ENCODE data around the gene SPATS2.
A peak's percentile ranks its signal among the peaks of the same experiment; 100 is the strongest.

The SPATS2 gene

GRCh38 chr12:49369411-49370145 is 2.3 kb downstream of the SPATS2 start:
- Histone ChIP-seq H3K27ac (ENCODE audit: extremely low read depth, low read depth, low read length) (no peak overlapping the region; the same call in 1 of the 2 replicates), H3K9me3 (ENCODE audit: control insufficient read depth, insufficient read depth, low read depth, low read length) (no peaks in the 10 kb centered on the region), H3K36me3 (ENCODE audit: control insufficient read depth in 2 of 2, insufficient read depth in 1 of 2, low read length in 2 of 2) (peaks cover 0 to 4% of the 10 kb centered on the region in 2 experiments; a peak in 1 of 3 replicates), H3K4me3 (ENCODE audit: low read depth, low read length) (no peak overlapping the region), H3K4me1 (ENCODE audit: control insufficient read depth, insufficient read depth, low read length) (peaks cover 9% of the 10 kb centered on the region)
- no peak for TF ChIP-seq ZNF280D (tag by site-specific recombination; IDR thresholded peaks at IDR 0.05)
- no peak for TF ChIP-seq ZNF391 (tag by site-specific recombination; IDR thresholded peaks at IDR 0.05; ENCODE audit: borderline replicate concordance, low read depth)
- peak; percentile 85 for TF ChIP-seq ZNF600 (tag by site-specific recombination; IDR thresholded peaks at IDR 0.05)
- TF ChIP-seq ZNF664 (tag by site-specific recombination; IDR thresholded peaks at IDR 0.05), result peak; percentile 42
- TF ChIP-seq TRIM28 (IDR thresholded peaks at IDR 0.05; ENCODE audit: borderline replicate concordance, low read length), result 0 out of 2 replicates have a peak, but pooled peaks have one; percentile 31
- TF ChIP-seq SCRT1 (tag by site-specific recombination; IDR thresholded peaks at IDR 0.05; ENCODE audit: borderline replicate concordance), result peak; percentile 95
- peak; percentile 18; the same call in 1 of the 2 replicates for TF ChIP-seq CTCF (tag by site-specific recombination; IDR thresholded peaks at IDR 0.05)
- TF ChIP-seq ZNF23 (tag by site-specific recombination; IDR thresholded peaks at IDR 0.05; ENCODE audit: borderline replicate concordance), result no peak
- TF ChIP-seq, protein P1, sequence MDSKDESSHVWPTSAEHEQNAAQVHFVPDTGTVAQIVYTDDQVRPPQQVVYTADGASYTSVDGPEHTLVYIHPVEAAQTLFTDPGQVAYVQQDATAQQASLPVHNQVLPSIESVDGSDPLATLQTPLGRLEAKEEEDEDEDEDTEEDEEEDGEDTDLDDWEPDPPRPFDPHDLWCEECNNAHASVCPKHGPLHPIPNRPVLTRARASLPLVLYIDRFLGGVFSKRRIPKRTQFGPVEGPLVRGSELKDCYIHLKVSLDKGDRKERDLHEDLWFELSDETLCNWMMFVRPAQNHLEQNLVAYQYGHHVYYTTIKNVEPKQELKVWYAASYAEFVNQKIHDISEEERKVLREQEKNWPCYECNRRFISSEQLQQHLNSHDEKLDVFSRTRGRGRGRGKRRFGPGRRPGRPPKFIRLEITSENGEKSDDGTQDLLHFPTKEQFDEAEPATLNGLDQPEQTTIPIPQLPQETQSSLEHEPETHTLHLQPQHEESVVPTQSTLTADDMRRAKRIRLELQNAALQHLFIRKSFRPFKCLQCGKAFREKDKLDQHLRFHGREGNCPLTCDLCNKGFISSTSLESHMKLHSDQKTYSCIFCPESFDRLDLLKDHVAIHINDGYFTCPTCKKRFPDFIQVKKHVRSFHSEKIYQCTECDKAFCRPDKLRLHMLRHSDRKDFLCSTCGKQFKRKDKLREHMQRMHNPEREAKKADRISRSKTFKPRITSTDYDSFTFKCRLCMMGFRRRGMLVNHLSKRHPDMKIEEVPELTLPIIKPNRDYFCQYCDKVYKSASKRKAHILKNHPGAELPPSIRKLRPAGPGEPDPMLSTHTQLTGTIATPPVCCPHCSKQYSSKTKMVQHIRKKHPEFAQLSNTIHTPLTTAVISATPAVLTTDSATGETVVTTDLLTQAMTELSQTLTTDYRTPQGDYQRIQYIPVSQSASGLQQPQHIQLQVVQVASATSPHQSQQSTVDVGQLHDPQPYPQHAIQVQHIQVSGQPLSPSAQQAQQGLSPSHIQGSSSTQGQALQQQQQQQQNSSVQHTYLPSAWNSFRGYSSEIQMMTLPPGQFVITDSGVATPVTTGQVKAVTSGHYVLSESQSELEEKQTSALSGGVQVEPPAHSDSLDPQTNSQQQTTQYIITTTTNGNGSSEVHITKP (tag by site-specific recombination; IDR thresholded peaks at IDR 0.05), result 0 out of 2 replicates have a peak, but pooled peaks have one; percentile 15
- TF ChIP-seq ZBTB8A (tag by site-specific recombination; IDR thresholded peaks at IDR 0.05), result 0 out of 2 replicates have a peak, but pooled peaks have one; percentile 11
- TF ChIP-seq ZNF121 (tag by site-specific recombination; IDR thresholded peaks at IDR 0.05), result no peak
- TF ChIP-seq, protein P2, sequence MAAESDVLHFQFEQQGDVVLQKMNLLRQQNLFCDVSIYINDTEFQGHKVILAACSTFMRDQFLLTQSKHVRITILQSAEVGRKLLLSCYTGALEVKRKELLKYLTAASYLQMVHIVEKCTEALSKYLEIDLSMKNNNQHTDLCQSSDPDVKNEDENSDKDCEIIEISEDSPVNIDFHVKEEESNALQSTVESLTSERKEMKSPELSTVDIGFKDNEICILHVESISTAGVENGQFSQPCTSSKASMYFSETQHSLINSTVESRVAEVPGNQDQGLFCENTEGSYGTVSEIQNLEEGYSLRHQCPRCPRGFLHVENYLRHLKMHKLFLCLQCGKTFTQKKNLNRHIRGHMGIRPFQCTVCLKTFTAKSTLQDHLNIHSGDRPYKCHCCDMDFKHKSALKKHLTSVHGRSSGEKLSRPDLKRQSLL (tag by site-specific recombination; IDR thresholded peaks at IDR 0.05), result peak; percentile 72
- TF ChIP-seq SCRT2 (tag by site-specific recombination; IDR thresholded peaks at IDR 0.05), result peak; percentile 92
- ChIA-PET POLR2A (interaction anchor here (1.0 to 1.7 kb wide), 3 partner anchors 11 to 52 kb away, joined by 3 to 8 read pairs (median 4); no protein-coding TSS in a partner anchor), CTCF (interaction anchor here (0.5 to 6.0 kb wide), 10 partner anchors 8 to 145 kb away, joined by 3 to 41 read pairs (median 3); no protein-coding TSS in a partner anchor)
